GM18870 (cell line): ENCODE data around the gene CACNA2D3.

Experiments
- ATAC-seq: cut with Tn5 transposase; IDR thresholded peaks from one replicate; pipeline ENCODE4 v1.9.1; 2021; ENCODE audit warnings: moderate library complexity; ENCODE audit not compliant: unreplicated experiment

Gene CACNA2D3

DNA sequence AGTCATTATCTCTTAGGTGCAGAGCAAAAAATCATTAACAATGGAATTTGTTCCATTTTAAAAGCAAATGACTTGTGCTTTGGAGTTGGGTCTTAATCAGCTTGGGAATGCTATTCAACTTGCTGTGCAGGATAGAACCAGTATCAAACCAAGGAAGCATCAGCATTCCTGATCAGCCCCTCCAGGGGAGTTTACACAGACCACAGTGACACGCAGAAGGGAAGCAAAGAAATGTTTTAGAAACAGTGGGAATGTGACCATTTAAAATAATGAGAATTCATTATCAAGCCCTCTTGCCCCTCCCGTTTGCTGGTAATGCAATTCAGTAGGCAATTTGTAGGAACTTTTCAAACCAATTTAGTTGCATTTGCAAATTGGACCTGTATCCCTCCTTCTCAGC, 650.4 kb downstream of the CACNA2D3 start:
- no peak for ATAC-seq

- no peak for ATAC-seq
These were observed 650.9 kb downstream of the CACNA2D3 start for GRCh38 chr3:54773271-54773670.

DNA sequence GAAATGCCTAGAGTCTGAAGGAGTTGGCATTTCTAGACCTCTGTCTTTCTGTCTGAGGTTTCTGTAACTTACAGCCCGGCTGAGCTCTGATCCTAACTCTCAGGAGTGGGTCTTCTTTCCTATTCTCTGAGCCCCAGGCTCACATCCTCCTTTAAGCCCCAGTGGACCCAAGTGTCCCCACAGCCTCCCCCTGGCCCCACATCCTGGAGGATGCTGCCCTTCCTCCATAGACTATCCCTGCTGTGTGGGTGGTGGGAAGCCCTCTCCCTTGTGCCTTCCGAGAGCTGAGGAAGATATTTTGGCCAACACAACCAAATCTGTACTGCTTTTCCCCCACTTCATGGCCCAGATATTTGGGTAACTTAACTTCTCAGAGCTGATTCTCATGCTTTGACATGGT, 654.2 kb downstream of the CACNA2D3 start:
- ATAC-seq = no peak

- ATAC-seq = no peak
These were observed 654.8 kb downstream of the CACNA2D3 start for GRCh38 chr3:54777141-54777540.

- ATAC-seq = no peak
These were observed 658.0 kb downstream of the CACNA2D3 start for GRCh38 chr3:54780336-54780735.

- no peak for ATAC-seq
These were observed 659.4 kb downstream of the CACNA2D3 start for GRCh38 chr3:54781728-54782127.

DNA sequence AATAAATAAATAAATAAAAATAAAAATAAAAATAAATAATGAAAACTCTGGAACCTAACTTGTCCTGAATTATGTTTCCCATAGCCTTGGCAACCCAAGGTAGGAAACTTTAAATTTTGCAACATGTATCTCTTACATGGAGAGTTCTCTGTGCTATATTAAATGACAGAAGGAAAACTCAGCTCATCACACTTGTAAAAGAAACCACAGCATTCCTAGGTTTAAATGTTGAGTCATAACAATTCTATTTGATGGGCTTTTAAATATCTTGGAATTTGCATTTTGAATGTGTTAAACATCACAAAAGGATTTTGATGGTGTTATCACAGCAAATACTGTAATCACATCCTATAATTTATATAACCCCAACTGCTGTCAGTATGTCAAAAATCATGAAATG, 661.3 kb downstream of the CACNA2D3 start:
- no peak for ATAC-seq

- ATAC-seq = no peak
These were observed 661.7 kb downstream of the CACNA2D3 start for GRCh38 chr3:54784021-54784420.

DNA sequence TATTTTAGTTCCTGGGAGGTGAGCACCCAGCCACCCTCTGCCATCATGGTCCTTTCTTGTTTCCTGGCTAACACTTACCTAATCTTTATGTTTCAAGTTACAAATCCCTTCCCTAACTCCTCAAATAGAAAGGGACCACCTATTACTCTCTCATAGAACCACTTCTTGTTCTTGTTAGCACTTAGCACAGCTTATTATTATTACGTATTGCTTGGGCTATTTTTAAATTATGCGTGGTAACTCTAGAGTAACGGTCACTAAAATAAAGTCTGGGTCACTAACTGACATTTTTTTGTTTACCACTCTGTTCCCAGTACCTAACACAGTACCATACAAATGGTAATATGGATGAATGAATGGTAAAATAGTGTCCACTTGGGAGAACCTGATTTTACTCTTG, 663.6 kb downstream of the CACNA2D3 start:
- ATAC-seq = no peak

- ATAC-seq = no peak
These were observed 667.7 kb downstream of the CACNA2D3 start for GRCh38 chr3:54790051-54790450.

DNA sequence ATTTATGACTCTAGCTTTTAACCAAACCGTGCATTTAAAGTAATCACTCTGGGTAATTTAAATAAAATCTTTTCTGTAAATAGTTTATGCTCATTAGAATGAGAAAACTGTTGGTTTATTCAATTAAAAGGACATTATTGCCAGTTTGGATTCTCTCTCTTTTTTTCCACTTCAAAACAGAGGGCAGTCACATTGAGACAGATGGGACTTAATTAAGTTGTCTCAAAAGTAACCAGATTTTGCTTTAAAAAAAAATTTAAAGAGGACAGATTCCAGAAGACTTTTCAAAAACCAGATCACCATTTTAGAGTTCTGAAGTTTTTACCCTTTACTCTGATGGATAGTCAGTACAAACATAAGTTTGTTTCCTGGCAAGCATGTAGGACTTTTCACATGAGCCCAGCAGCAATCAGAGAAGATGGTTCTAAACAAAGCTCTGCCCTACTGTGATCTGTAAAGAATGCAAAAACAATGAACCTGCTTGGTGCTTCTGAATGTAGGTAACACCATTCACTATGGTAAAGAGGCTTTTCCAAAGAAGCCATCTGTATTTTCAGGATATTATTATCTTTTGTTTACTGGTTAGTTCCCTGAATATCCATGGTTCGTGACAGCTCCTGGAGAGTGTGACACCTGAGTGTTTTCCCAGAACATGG, 669.3 kb downstream of the CACNA2D3 start:
- ATAC-seq = no peak

DNA sequence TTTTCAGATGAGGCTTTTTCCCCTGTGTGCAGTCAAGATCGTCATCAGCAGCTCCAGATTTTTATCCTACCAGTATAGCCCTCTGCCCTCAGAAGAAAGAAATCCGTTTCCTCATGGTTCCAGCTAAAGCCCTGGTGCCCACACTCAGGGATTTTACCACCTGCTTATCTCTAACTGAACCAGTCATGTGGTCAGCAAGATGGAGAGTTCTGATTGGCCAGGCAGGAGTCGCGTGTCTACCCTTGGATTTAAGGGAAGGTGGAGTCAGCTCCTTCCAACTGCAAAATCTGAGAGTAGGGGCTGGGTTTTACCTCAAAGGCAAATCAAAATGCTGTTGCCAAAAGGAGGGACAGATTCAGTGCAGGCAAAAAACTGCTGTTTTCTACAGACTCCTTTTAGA, 670.2 kb downstream of the CACNA2D3 start:
- no peak for ATAC-seq

DNA sequence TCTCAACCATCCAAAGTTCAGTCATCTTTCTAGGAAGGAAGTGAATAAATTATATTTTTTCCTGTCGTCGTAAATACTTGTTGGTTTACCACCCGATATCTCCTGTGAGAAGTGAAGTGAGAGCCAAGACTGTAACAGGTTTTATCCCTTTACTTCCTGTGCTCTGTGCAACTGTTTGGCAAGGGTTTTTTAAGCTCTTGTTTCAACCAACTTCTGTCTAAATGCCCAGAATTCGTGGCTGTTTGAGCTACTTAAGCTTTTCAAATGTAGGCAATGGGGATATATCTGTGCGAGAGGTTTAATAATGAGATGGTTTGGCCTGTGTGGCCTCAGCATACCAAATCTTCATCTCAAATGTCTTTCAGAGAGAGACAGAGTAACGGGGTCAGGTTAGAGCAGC, 670.8 kb downstream of the CACNA2D3 start:
- no peak for ATAC-seq

DNA sequence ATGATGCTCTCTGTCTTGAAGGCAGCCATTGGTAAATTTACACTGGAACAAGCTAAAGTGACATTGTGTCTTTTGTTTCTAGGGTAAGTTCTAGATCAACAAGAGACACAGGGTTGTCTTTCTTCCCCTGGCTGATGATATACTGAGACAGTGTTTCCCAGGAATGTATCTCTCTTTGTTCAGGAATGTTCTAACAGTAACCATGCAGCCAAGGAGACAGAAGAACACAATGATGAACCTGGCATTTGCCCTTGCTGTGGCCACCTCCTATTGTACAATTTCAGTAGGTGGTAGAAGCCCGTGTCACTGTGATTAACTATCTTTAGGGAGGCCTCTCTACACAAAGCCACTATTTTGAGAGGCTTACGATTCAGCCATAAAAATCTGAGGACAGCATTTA, 674.8 kb downstream of the CACNA2D3 start:
- no peak for ATAC-seq

GRCh38 chr3:54800478-54800877, 678.1 kb downstream of the CACNA2D3 start:
- no peak for ATAC-seq

DNA sequence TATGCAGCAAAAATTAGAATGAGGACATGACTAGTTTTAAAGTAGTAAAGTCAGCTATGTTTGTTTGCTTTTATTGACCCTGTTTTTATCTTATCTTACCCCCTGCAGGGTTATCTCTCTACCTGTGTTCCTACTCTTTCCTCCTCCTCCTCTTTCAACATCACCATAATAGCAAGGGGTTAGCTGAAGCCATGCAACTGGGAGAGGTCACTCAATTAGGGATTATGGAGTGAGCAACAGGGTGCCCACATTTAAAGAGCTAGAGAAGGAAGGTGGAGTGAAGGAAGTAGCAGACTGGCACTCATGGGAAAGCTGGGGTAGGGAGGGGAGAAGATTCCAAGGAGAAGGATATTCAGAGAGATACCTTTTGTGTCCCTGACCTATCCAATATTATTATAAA, 679.6 kb downstream of the CACNA2D3 start:
- no peak for ATAC-seq

DNA sequence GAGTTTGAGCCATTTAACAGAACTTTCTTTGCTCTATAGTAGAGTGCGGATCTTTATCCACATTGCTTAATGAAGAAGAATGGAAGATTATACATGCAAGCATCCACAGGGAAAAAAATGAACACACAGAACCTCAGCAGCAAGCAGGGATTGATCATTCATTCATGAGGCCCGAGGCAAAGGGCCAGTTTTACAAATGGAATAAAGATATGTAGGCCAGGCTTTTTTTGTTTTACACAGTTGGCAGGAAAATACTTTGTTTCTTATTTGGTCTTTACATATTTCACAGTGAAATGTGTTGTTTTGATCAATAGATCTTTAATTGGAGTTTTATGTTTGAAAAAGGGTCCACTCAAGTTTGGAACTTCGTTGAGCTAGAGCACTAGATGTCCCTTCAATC, 688.0 kb downstream of the CACNA2D3 start:
- no peak for ATAC-seq

- no peak for ATAC-seq
These were observed 691.9 kb downstream of the CACNA2D3 start for GRCh38 chr3:54814224-54814623.

GRCh38 chr3:54817628-54818027, 695.3 kb downstream of the CACNA2D3 start:
- no peak for ATAC-seq

DNA sequence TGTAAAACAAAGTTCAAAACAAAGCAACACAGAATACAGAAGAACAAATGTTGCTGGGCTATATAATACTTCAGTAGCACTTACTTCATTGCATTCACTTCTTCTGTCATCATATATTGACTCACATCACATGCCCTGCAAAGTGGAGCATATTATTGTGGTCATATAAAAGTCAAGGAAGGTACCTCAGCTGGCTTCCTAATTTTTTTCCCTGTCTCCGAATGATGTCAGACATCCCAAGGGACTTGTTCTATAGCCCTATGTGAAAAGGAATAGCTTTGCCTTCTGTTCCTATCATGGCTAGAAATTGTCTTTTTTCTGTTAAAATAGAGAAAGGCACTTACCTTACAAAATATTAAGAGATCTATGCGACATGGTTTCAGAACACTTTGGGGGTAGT, 696.1 kb downstream of the CACNA2D3 start:
- ATAC-seq = no peak

DNA sequence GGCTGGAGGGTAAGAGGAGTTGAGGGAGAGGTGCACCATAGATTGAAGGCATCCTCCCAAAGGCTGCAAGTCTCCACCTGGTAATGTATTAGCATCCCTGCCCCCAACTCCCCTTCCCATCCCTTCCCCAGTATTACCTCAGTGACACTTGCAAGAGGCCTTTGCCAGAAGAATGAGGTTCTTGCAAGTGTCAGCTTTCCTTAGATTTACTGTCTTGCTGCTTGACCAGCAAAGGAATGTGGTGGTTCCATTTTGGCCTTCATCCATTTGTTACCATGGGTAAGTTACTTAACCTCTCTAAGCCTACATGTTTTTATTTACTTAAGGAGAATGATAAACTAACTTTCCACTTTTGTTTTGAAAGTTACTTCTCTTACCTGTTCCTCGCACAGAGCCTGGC, 696.6 kb downstream of the CACNA2D3 start:
- no peak for ATAC-seq

GRCh38 chr3:54819946-54820345, 697.6 kb downstream of the CACNA2D3 start:
- no peak for ATAC-seq

DNA sequence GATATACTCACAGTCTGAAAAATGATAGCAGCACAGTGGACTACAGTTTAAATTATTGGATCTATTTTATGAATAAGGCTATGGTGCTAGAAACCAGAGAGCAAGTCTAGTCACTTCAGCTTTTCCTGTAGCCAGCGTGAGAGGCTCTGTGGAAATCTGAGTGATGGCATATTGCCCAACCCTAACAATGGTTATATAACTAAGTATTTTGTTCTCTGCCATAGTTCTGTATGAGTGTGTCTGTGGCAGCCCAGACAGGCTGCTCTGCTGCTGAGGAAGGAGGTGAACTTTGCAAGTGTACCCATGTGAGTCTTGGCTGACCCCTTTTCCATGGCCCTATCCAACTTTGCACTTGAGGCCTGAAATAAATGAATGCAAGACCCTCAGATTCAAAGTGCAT, 699.9 kb downstream of the CACNA2D3 start:
- ATAC-seq = no peak
